ENCODE results near the gene ROBO1. TPM values are rescaled to one million over a fixed set of nuclear protein-coding genes. Genes with fewer than 3 reads are reported as not detected.
"Not testable (repeated sequence)": the region's sequence is repeated elsewhere in the genome, so short reads cannot be mapped to it uniquely, and the experiment has no call there.

ROBO1 gene
- total RNA-seq, 1 experiment from 2014 or later, result 0.25 TPM

DNA sequence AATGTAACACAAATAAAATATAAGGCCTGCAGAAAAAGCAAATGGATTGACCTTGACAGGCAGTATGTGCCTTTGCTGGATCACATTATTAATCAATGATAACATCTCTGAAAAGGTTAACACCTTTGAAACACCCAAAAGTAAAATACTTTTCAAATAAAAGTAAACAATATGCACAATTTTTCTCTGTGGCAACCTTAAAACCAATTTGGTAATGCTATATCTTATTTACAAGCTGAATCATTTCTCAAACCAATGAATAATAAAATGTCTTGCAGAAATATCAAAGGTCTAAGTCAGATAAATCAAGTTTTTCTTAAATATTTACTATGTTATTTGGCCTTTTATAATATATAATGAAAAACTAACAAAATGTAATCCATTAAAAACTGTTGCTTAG lies 1018.7 kb downstream of the ROBO1 start:
- DNase-seq (ENCODE audit: low spot score), result no peak

DNA sequence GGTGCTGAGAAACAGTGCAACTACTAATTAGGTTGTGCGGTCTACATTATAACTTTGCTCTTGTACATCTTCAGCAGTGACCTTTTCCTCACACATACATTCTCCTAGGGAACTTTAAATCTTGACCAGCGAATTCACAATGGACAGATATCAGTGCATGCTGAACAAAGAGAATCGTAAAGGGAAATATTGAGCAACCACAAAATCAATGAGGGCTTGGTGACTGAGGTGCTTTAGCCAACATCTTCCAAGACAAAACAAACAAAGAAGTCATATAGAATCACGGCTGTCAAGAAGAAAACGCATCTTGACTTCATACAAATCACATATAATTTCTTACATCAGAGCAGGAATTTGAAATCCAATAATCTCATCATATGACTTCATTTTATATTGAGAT lies 1022.0 kb downstream of the ROBO1 start:
- DNase-seq (ENCODE audit: low spot score), result no peak

DNA sequence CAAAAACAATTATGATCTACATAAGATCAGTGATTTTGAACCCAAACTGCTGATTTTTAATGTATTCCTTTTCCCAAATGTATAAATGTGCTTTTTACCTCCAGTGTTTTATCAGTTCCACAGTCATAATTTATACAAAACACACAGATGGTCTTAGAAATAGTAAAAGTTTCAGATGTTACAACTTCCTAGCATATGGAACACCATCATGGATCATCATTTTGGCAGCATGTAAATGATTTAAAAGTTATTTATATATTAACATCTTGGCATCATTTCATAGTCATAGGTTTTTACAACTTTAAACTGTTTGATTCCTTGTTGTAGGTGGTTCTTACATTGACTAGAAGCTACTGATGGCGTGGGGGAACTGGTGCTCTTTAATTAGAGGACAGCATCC lies 1025.3 kb downstream of the ROBO1 start:
- DNase-seq (ENCODE audit: low spot score), result no peak

DNA sequence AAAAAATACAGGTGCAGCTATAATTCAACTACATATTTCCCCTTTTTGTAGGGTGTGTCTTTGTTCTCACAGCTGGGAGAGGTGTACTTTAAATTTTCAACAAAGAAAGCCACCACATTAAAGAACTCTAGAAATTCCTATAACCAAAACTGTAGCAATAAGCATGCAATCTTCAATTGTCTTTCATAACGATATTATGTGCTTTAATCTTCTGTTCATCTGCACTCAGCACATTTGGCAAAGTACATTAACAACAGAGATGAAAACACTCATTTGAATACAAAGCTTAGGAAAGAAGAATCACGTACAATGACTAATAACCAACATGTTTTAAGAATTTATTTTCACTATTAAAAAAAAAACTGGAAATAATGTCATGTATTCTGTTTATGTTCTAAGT lies 1025.8 kb downstream of the ROBO1 start:
- no peak for DNase-seq (ENCODE audit: low spot score)

DNA sequence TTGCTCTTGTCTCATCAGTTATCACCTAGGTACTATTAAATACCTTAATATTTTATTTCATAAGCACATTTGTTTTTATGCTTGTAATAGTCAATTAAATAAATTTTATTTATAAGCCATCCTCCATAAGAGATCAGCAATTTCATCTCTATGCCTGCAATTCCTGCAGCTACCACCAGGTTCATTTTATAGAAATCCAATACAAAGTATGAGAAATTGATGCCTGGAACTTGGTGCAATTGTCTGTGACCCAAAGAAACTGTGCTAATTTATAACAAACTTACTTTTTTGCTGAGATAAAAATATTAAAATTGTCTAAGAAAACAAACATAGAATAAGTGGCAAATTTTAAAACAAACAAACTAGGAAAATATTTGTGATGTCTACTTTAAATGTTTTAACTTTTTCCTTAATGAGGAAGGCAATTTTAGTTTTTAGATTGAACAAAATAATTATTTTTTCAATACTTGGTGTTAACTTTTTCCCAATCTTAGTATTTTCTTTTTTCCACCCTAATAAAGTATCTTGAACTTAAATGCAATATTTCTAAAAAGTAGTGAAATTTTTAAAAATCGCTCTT lies 1026.6 kb downstream of the ROBO1 start:
- peak; percentile 30 for DNase-seq (ENCODE audit: low spot score)

DNA sequence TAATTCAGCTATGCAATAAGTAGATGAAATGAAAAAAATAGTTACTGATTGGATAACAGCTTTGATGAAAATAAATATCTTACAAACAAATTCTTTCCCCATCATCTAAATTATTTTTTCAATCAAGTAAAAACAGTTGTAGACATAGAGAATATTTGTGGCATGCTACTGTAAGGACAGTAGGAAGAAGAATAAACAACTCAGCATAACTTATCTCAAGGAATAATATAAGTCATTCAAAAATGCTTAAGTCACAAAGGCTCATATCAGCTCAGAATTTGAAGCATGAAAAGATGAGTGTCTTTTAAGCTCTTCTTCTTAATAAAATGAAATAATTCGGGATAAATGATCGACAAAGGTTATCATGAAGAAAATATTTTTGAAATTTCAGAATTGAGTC lies 1029.0 kb downstream of the ROBO1 start:
- no peak for DNase-seq (ENCODE audit: low spot score)

DNA sequence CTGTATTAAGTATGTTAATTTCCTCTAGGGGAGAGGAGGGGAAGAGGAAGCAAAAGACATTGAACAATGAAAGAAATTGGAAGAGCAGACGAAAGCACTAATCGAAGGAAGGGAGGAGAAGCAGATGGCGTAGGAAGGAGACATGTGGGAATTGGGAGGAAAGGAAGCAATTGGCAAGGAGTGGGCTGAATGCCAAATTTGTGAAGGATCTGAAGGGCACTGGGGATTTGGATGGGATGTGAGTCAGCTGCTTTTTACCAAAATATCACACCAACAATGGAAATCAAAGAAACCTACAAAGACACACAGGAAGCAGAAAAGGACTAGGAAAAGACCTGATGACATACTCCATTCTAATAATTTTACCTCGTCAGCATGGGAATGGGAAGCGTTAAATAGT lies 1029.8 kb downstream of the ROBO1 start:
- no peak for DNase-seq (ENCODE audit: low spot score)

DNA sequence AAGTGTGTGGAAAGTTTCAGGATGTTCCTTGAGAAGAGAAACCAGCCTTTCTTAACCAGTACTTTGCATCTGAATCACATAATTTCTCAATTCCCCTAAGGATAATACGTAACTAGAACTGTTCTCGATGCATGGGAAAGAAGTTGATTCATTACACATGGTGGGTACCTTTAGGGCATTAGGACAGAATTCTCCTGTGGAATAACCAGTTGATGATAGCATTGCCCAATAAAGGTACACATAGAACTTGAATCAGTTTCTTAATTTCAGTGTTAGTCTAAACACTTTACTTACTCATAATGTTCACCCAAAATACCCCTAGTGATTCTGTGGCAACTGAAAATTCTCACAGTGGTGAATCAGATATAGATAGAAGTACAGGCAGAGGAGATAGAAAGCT lies 1030.9 kb downstream of the ROBO1 start:
- DNase-seq (ENCODE audit: low spot score), result no peak

DNA sequence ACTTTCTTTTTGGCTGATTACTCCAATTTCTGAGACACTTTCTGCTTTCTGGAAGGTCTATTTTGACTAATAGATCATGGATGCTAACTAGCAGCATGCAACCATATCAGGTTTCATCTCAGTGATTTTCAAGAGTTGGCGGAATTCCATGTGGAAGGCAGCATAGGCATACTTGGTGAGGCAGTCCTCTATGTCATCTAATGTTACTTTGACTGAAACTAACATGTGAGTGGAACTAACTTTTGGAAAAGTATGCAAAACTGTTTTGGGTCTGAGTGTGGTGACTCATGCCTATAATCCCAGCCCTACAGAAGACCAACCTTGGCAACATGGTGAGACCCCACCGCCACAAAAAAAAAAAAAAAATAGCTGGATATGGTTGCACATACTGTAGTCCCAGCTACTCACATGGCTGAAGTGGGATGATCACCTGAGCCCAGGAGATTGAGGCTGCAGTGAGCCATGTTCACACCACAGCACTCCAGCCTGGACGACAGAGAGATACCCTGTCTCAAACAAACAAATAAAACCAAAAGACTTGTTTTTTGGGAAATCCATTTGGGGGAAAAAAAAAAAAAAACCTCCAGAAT lies 1033.7 kb downstream of the ROBO1 start:
- DNase-seq (ENCODE audit: low spot score), result no peak

DNA sequence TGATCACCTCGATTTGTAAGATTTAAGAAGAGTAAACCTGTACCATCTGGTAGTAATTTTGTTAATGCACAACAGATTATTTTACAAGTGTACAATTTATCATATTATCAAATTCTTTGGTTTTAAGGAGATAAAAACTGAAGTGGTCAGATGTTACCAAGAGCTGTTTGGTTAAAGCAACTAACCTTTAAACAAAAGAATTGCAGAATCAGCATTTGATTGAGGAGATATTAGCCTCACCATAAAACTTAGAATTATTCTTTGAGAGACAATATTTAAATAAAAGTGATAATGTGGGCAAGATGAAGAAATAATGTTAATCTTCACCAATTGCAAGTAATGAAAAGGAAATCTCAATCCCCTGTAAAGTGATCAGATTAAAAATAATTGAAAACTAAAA lies 1034.9 kb downstream of the ROBO1 start:
- DNase-seq (ENCODE audit: low spot score), result no peak

DNA sequence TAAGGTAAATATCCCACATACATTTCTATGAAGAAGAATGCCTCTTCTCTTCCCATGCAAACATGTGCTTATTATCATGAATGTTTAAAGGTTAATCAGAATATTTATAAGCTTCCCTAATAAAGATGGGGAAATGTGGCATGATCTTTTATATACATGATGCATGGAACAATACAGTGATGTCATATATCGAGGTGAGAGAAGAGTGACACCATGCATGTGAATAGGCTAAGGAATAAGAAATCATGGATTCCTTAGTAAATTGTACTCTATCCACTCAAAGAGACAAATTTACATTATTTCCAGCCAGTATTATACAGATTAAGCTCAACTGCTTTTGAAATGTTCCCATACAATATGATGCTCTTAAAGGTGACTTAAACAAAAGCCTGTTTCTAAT lies 1035.3 kb downstream of the ROBO1 start:
- DNase-seq (ENCODE audit: low spot score), result no peak

DNA sequence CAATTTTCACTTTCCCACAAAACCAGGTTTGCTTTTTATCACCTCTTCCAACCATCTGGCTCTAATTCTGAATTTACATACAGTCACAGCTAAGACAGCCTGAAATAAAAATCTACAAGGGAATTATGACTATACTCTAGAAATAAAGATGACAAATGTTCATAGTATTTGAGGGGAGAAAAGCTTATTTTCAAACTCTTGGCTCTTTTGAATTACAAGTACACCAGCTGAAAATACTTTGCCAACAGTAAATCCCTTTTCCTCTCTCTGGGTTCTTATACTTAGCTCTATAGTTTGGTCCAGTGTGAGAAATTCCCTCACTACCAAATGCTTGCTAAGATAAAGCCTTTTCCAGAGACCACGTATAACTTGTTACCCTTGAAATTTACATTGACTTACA lies 1037.9 kb downstream of the ROBO1 start:
- DNase-seq (ENCODE audit: low spot score), result no peak

DNA sequence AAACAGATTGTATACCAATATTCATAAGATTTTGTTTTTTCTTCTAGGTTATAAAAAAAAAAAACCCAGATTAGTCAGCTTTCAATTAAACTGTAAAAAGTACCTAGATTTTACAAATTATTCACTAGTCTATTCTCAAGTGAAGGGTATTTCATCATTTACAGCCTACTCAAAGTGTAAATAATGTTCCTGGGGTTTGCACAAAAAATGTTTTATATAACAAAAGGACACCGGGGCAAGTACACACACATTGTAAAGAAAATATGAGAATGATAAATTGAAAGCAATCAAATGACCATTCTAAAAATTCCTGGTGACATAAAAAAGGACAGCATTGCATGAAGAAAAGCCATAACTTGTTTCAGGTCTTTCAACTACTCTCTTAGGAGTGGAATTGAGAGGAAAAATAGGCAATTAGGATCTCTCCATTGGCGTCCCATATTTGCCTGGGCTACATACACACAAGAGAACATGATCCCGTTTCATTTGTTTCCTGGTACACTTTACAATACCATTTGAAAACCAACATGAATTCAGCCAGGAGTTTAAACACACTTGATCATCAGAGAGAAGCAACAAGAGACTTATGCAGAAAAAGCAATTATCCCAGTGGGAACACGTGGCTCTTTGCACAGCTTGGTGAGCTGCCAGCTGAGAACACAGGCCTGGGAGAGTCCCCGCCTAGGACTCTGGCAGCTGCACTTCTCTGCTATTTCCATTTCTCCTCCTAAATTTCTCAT lies 1039.2 kb downstream of the ROBO1 start:
- DNase-seq (ENCODE audit: low spot score), result no peak

DNA sequence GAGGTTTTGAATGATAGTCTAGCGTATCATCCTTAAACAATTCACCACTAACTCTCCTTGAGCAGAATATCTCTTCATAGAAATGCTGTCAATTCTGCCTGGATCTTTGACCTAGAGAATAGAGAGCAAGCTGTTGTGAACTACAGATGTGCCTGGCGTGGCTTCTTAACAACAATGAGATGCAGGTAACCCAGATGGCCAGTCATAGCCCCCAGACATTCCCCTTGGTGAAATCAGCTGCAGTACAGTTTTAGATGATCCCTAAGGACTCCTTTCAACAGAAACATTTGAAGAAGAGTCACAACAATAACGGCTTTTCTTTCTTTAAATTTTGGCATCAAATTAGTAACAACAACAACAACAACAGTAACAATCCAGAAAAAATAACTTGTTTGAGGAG lies 1041.3 kb downstream of the ROBO1 start:
- no peak for DNase-seq (ENCODE audit: low spot score)

DNA sequence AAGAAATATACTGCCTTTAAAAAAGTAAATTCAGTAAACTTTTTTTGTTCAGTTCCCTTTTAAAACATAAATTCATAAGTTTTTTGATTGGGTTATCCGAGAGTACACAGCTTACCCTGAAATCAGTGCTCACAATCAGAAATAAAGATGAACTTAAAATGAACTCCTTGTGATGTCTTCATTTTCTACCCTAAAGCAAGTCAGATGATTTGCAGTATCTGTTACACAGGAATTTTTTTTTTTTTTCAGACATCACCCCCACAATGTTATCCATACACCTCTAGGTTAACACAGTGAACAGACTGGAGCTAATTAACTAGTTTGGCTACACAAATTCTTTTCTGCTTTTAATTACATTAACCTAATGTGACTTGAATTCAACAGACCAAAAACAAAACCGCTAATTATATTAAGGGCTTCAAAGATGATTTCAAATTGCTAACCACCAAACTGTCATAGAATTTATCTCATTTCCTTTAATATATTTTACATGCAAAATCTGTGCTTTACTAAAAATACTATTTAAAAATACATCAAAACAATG lies 1042.0 kb downstream of the ROBO1 start:
- DNase-seq (ENCODE audit: low spot score), result no peak

DNA sequence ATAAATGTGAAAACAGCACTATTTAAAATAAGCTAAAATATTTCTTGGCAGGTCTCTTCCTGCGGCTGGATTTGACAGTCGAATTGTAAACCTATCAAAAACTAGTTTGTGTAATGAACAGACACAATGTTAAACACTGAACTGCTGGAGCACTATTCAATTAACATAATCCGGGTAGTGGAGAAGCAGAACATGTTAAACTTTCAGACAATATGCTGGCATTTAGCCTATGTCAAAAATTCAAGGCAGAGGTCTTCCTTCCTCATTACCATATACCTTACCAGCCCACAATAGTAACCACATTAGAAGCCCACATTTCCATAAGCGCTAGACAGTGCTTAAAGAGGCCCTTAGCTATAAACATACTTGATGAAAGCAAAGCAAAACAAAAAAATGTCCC lies 1042.9 kb downstream of the ROBO1 start:
- DNase-seq (ENCODE audit: low spot score), result no peak

DNA sequence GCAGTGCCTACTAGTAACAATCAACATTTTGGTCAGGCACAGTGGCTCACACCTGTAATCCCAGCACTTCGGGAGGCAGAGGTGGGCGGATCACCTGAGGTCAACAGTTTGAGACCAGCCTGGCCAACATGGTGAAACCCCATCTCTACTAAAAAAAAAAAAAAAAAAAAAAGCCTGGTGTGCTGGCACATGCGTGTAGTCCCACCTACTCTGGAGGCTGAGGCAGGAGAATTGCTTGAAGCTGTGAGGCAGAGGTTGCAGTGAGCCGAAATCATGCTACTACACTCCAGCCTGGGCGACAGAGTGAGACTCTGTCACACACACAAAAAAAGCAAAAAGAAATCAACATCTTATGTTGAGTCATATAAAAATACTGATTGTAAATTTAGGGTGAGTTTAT lies 1043.4 kb downstream of the ROBO1 start:
- not testable (repeated sequence) for DNase-seq (ENCODE audit: low spot score)

DNA sequence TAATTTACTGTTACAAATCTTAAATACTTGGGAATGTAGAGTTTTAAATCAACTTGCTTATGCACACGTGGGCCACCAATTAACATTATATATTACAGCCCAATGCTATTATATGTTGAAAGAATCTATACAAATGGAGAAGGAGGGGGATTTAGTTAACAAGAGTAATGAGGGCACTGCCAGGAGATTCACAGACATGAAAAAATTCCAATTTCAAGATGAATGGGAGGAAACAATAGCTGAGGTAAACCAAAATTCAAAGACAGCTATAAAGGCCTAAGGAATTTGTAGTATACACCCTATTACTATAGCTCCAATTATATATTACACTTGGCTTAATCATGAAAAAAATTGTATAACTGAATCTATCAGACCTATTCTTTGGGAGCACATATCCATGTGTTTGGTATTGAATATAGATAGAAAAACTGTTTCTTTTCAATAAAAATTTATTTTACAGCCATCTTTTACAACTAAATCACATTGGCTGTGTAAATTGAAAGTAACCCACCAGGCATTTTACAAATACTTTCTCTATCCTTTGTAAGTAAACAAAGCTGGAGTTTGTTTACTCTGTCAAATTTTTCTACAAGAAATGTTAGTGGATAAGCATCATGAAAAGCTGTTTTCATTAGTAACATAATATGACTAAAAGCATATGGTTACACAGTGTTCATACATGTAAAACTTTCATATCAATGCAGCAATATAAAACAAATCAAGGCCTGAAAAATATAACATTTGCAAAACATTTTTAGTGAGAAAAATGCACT lies 1045.8 kb downstream of the ROBO1 start:
- DNase-seq (ENCODE audit: low spot score), result no peak

DNA sequence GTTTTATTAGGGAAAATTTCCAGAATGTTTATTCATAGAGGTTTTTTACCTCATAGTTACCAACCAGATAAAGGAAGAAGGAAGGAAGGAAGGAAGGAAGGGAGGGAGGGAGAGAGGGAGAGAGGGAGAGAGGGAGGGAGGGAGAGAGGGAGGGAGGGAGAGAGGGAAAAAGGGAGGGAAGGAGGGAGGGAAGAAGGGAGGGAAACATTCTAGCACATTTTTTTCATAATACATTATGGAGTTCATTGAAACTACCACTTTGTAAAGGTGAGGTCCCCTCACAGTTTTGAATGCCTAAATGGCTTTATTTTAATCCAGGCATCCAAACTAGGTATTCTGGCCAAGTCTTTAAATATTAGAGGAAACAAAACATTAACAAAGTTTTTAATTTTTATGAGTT lies 1049.1 kb downstream of the ROBO1 start:
- no peak for DNase-seq (ENCODE audit: low spot score)

DNA sequence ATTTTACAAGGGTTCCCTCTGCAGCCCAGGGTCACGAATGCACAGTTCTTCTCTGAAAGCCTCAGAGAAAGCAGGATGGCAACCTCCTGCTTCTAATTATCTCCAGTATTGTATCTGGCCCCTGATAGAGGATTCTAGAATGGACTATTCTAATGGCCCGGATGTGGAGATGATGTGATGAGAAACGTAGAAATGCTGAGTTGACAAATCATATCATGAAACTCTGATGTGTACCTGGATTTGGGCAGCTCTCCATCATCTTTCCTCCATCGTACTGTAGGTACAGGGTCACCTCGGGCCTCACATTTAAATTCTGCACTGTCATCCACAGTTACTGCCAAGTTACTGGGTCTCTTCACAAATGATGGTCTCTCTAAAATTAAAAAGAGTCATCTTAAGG lies 1050.8 kb downstream of the ROBO1 start:
- no peak for DNase-seq (ENCODE audit: low spot score)

DNA sequence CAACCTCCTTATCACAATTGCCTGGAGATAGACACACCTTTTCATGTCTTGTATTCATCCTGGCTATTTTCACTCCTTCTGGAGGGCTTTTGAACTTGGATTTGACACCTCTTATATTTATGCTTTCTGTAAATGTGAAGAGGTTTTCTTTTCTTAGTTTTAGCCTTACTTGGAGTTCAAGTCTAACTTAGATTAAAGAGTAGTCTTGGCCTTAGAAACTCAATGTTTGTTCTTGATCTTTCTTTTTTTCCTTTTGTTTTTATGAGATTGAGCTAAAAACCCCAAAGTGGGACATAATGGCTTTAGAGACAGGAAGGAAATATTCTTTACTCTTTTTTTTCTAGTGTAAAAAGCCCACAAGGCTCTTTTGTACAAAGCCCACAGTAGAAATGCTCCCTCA lies 1054.9 kb downstream of the ROBO1 start:
- DNase-seq (ENCODE audit: low spot score), result no peak

DNA sequence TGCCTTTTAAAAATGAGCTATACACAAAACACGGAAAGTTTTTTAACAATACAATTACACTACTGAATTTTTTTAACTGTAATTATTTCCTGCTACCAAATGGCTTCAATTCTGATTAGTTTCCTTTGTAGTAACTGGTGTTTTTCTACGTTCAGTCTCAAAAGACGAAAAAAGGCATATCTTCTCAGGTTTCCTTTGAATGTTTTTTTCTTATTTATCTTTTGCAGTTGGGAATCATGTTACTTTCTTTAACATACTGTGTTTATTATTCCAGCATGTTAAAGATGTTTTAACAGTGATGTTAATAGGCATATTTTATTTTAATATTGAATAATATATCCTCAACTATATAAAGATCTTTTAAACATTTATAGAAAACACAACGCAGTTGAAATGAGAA lies 1055.5 kb downstream of the ROBO1 start:
- no peak for DNase-seq (ENCODE audit: low spot score)
